NB4 (cell line): Measurements from ENCODE around the gene TMPRSS3.

Experiments used
- CTCF ChIP-seq: IDR thresholded peaks from one replicate; pipeline ENCODE4 v1.5.1; 2012; ENCODE audit warnings: low read depth, low read length
- MAX ChIP-seq: IDR thresholded peaks from 2 replicates; pipeline ENCODE4 v1.6.1; 2011; ENCODE audit warnings: low read depth, low read length
- POLR2A ChIP-seq: IDR thresholded peaks from 2 replicates; pipeline ENCODE4 v1.6.1; 2011; ENCODE audit warnings: mild to moderate bottlenecking; ENCODE audit not compliant: insufficient read length; ENCODE audit errors: extremely low read depth

- TF ChIP-seq CTCF (no peak), MAX (no peak), POLR2A (no peak)
Measured at GRCh38 chr21:42331660-42332059, 64.2 kb downstream of the TMPRSS3 start.
